K562 (cell line): ENCODE measurements around the gene KLF13. TPM values are rescaled to one million over a fixed set of nuclear protein-coding genes. Genes with fewer than 3 reads are reported as not detected.

Experiments
- BCOR ChIP-seq: fragments of 450-650 bp; IDR thresholded peaks from 2 replicates; pipeline ENCODE4 v1.6.1; 2016
- E2F5 ChIP-seq: sonication (generic); formaldehyde crosslinking; IDR thresholded peaks from 2 replicates; pipeline ENCODE4 v1.8.0; 2022; ENCODE audit warnings: mild to moderate bottlenecking, missing genetic modification reagents
- ETV6 ChIP-seq, 3 experiments: fragments of 150-350 bp in 1 of 3; sonication (generic) in 1 of 3; formaldehyde crosslinking in 1 of 3; IDR thresholded peaks; 2 replicates each; pipeline versions ENCODE4 v1.6.1 to v1.8.0; 2014 to 2022; ENCODE audit warnings: borderline replicate concordance in 2 of 3, low read depth in 2 of 3, antibody characterized with exemption in 1 of 3, low read length in 1 of 3, mild to moderate bottlenecking in 1 of 3, missing genetic modification reagents in 1 of 3
- KLF13 ChIP-seq: fragments of 450-650 bp; IDR thresholded peaks from 2 replicates; pipeline ENCODE4 v1.6.1; 2016; ENCODE audit warnings: missing genetic modification characterization, low read depth, mild to moderate bottlenecking, missing compliant biosample characterization, moderate library complexity, borderline replicate concordance
- MBD1 ChIP-seq: fragments of 250-450 bp; sonication (Bioruptor Pico); IDR thresholded peaks from 2 replicates; pipeline ENCODE4 v1.8.0; 2022; ENCODE audit warnings: inconsistent platforms
- SNAPC5 ChIP-seq: fragments of 250-450 bp; sonication (Bioruptor Pico); IDR thresholded peaks from 2 replicates; pipeline ENCODE4 v1.8.0; 2021; ENCODE audit warnings: moderate library complexity, mild to moderate bottlenecking, inconsistent platforms
- polyA plus RNA-seq, 8 experiments: library from polyadenylated mRNA; depleted of rRNA in 4 of 8; stranded (reverse) in 5 of 8; unstranded in 3 of 8; fragments of >200 nt; fragmentation: Nextera tagmentation in 2 of 8; fragmentation: Illumina TruSeq in 1 of 8; extraction: Ambion mirVana in 2 of 8; extraction: Trizol in 1 of 8; gene quantifications; 2 replicates each; pipeline versions ENCODE4 v1.2.1 to v1.2.3, GENCODE V29; 2011 to 2014; ENCODE audit warnings: inconsistent platforms in 1 of 8, missing spikeins in 1 of 8
- total RNA-seq, 7 experiments: library from RNA; depleted of rRNA in 6 of 7; stranded (reverse); fragments of >200 nt in 6 of 7; fragmentation: Illumina TruSeq in 2 of 7; extraction: Trizol in 2 of 7; gene quantifications; 2 replicates each; pipeline versions ENCODE4 v1.2.1 to v1.2.3, GENCODE V29; 2011 to 2021; ENCODE audit warnings: low replicate concordance in 1 of 7

KLF13 gene
- total and polyA plus RNA-seq, 9 of the 15 experiments (the other 6 are each of a cell fraction or from before 2014, with no cell fraction given): 1.8 to 10.5 (median 4.8) TPM

- TF ChIP-seq E2F5 (no peak), KLF13 (tag) (no peak), ETV6 (IDR thresholded peaks at IDR 0.05; ENCODE audit: borderline replicate concordance in 1 of 2, low read depth in 2 of 2, low read length in 1 of 2) (no peak), ETV6 (CRISPR knock-in tag; IDR thresholded peaks at IDR 0.05; ENCODE audit: borderline replicate concordance) (no peak), SNAPC5 (CRISPR knock-in tag) (no peak), BCOR (no peak), MBD1 (CRISPR knock-in tag) (no peak)
These were observed 39.6 kb downstream of the KLF13 start (continued) for GRCh38 chr15:31366169-31366734.
